ENCODE measurements around the gene DSTYK.

GRCh38 chr1:205187420-205187819 lies 24.1 kb downstream of the DSTYK start:
- no peak for TF ChIP-seq POLR2A (IDR thresholded peaks at IDR 0.05)
- TF ChIP-seq, protein P1, sequence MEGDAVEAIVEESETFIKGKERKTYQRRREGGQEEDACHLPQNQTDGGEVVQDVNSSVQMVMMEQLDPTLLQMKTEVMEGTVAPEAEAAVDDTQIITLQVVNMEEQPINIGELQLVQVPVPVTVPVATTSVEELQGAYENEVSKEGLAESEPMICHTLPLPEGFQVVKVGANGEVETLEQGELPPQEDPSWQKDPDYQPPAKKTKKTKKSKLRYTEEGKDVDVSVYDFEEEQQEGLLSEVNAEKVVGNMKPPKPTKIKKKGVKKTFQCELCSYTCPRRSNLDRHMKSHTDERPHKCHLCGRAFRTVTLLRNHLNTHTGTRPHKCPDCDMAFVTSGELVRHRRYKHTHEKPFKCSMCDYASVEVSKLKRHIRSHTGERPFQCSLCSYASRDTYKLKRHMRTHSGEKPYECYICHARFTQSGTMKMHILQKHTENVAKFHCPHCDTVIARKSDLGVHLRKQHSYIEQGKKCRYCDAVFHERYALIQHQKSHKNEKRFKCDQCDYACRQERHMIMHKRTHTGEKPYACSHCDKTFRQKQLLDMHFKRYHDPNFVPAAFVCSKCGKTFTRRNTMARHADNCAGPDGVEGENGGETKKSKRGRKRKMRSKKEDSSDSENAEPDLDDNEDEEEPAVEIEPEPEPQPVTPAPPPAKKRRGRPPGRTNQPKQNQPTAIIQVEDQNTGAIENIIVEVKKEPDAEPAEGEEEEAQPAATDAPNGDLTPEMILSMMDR (IDR thresholded peaks at IDR 0.05), result no peak
